HEK293T (cell line): ENCODE measurements around the gene PAQR8.

ENCODE experiments used
- CTCF ChIA-PET: fragments of 350-600 bp; formaldehyde crosslinking; extraction: SDS; loops from one replicate; lab custom pipeline; 2021; ENCODE audit warnings: antibody characterized with exemption, inconsistent platforms; lab: Yijun Ruan, JAX
- POLR2A ChIA-PET: fragments of 350-600 bp; formaldehyde crosslinking; extraction: SDS; loops from one replicate; lab custom pipeline; 2020; ENCODE audit warnings: antibody characterized with exemption, inconsistent platforms; lab: Yijun Ruan, JAX
- DNase-seq: peaks from one replicate; pipeline ENCODE4 v3.0.0; 2012; ENCODE audit warnings: mixed read lengths; ENCODE audit errors: extremely low spot score
- ARNT ChIP-seq: fragments of 450-650 bp; IDR thresholded peaks from 2 replicates; pipeline ENCODE4 v1.6.1; 2017; ENCODE audit warnings: mild to moderate bottlenecking
- BHLHE40 ChIP-seq: fragments of 450-650 bp; IDR thresholded peaks from 2 replicates; pipeline ENCODE4 v1.6.1; 2016; ENCODE audit warnings: mild to moderate bottlenecking, moderate library complexity, borderline replicate concordance
- CTBP1 ChIP-seq: fragments of 450-650 bp; IDR thresholded peaks from 2 replicates; pipeline ENCODE4 v1.6.1; 2016; ENCODE audit warnings: borderline replicate concordance
- ELF4 ChIP-seq: fragments of 450-650 bp; IDR thresholded peaks from 2 replicates; pipeline ENCODE4 v1.6.1; 2017; ENCODE audit warnings: antibody characterized with exemption
- FOXA1 ChIP-seq: fragments of 450-650 bp; IDR thresholded peaks from 2 replicates; pipeline ENCODE4 v1.6.1; 2016; ENCODE audit warnings: mild to moderate bottlenecking
- FOXK2 ChIP-seq: fragments of 450-650 bp; IDR thresholded peaks from 2 replicates; pipeline ENCODE4 v1.6.1; 2016; ENCODE audit warnings: mild to moderate bottlenecking
- FOXM1 ChIP-seq: fragments of 450-650 bp; IDR thresholded peaks from 2 replicates; pipeline ENCODE4 v1.6.1; 2017; ENCODE audit warnings: mild to moderate bottlenecking, borderline replicate concordance
- HDGF ChIP-seq: fragments of 450-650 bp; IDR thresholded peaks from 2 replicates; pipeline ENCODE4 v1.6.1; 2017; ENCODE audit warnings: antibody characterized with exemption, borderline replicate concordance
- L3MBTL2 ChIP-seq: fragments of 450-650 bp; conservative IDR thresholded peaks from 2 replicates; pipeline ENCODE4 v1.6.1; 2016; ENCODE audit warnings: mild to moderate bottlenecking
- LEF1 ChIP-seq: fragments of 450-650 bp; IDR thresholded peaks from 2 replicates; pipeline ENCODE4 v1.6.1; 2017; ENCODE audit warnings: mild to moderate bottlenecking, borderline replicate concordance
- NFRKB ChIP-seq: fragments of 450-650 bp; IDR thresholded peaks from 2 replicates; pipeline ENCODE4 v1.6.1; 2016; ENCODE audit warnings: mild to moderate bottlenecking, moderate library complexity
- SP1 ChIP-seq: fragments of 450-650 bp; IDR thresholded peaks from 2 replicates; pipeline ENCODE4 v1.6.1; 2017
- SUZ12 ChIP-seq: fragments of 450-650 bp; IDR thresholded peaks from 2 replicates; pipeline ENCODE4 v1.6.1; 2016; ENCODE audit warnings: mild to moderate bottlenecking
- TARDBP ChIP-seq: fragments of 450-650 bp; IDR thresholded peaks from 2 replicates; pipeline ENCODE4 v1.6.1; 2016
- ZNF384 ChIP-seq: fragments of 450-650 bp; IDR thresholded peaks from 2 replicates; pipeline ENCODE4 v1.6.1; 2016
- TF ChIP-seq, protein P1 (sequence below): fragments of 450-650 bp; IDR thresholded peaks from 2 replicates; pipeline ENCODE4 v1.6.1; 2016

The PAQR8 gene

DNA sequence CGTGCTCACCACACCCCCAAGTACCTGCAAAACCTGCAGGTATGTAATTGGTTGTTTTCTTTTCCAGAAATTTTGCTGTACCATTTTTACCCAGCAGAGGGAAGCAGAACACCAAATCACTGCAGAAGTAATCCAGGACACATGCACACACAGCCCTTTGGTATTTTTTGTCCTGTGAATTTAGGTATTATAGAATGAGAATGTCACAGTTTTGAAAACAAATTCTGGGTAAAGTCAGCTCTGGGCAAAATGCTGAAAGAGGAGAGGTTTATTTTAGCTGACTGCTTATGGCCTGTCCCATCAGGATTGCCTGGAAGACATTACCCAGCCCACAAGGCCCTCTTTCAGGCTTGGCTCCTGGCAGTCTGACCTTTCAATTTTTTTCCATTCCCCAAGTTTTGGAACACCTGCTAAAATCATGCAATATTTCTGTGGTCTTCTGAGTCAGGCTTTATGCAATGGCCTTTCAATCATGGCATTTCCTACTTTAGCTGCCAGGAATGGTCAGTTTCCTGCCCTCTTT lies 54.7 kb downstream of the PAQR8 start:
- DNase-seq: peak; percentile 50
- ChIA-PET POLR2A (interaction anchor here (1.3 kb wide), 1 partner anchor 246 kb away, joined by 5 read pairs; no protein-coding TSS in a partner anchor), CTCF (interaction anchor here (0.7 to 1.1 kb wide), 4 partner anchors 12 to 244 kb away, joined by 3 to 4 read pairs (median 3); partner anchors contain the start of gene TRAM2)
- TF ChIP-seq FOXA1 (no peak), NFRKB (no peak), L3MBTL2 (no peak), SP1 (no peak), CTBP1 (no peak)

DNA sequence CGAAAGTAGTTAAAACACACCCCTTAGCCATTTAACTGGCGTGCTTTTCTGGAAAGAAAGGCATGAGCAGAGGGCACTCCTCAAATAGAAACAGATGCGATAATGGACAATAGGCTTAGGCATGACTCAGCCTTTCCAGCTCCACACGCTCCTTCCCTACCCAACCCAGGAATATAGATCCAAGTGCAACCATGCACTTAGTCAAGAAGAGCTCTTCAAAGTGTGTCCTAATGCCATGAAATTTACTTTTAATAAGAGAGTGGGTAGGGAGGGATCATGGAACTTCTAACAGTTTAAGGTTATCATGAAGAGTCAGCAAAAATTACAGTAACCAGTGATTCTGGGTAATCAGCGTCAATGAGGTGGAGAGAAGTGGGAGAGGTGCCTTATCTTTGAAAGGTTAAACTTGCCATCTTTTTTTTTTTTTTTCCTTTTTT lies 55.7 kb downstream of the PAQR8 start:
- ChIA-PET POLR2A (interaction anchor here (1.1 to 1.3 kb wide), 2 partner anchors 159 to 245 kb away, joined by 3 to 5 read pairs; partner anchors contain the start of gene TRAM2), CTCF (interaction anchor here (0.7 to 1.1 kb wide), 2 partner anchors 155 to 235 kb away, joined by 4 read pairs; no protein-coding TSS in a partner anchor)
- no peak for TF ChIP-seq FOXM1
- no peak for TF ChIP-seq TARDBP
- TF ChIP-seq NFRKB: no peak
- TF ChIP-seq ZNF384: no peak
- TF ChIP-seq FOXK2: no peak
- TF ChIP-seq LEF1: no peak
- no peak for TF ChIP-seq HDGF
- no peak for TF ChIP-seq ELF4
- TF ChIP-seq SUZ12: no peak
- TF ChIP-seq L3MBTL2: no peak
- TF ChIP-seq FOXA1: no peak
- no peak for TF ChIP-seq SP1
- TF ChIP-seq CTBP1: no peak
- DNase-seq: no peak

DNA sequence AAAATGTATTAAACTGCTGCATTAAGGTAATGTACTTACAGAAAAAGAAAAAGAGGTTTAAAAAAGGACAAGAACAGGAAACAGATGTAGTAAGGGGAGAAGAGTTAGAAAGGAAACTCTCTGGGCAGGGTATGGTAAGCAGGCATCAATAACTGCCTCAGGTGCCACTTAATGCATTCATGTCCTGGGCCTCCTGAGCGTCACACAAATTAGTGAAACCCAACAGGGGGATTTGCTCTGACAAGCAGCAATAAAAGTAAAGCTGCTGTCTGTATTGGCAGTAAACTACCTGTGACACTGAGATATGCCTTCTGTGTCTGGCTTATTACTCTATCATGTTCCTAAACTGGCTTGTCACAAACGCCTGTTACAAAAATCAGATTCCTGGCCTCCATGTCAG lies 56.7 kb downstream of the PAQR8 start:
- no peak for DNase-seq
- no peak for TF ChIP-seq HDGF
- no peak for TF ChIP-seq FOXK2
- TF ChIP-seq LEF1: no peak
- no peak for TF ChIP-seq ELF4
- no peak for TF ChIP-seq SUZ12
- no peak for TF ChIP-seq FOXA1
- TF ChIP-seq ARNT: no peak
- TF ChIP-seq BHLHE40: no peak
- no peak for TF ChIP-seq SP1
- TF ChIP-seq L3MBTL2: no peak
- TF ChIP-seq, protein P1, sequence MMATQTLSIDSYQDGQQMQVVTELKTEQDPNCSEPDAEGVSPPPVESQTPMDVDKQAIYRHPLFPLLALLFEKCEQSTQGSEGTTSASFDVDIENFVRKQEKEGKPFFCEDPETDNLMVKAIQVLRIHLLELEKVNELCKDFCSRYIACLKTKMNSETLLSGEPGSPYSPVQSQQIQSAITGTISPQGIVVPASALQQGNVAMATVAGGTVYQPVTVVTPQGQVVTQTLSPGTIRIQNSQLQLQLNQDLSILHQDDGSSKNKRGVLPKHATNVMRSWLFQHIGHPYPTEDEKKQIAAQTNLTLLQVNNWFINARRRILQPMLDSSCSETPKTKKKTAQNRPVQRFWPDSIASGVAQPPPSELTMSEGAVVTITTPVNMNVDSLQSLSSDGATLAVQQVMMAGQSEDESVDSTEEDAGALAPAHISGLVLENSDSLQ: no peak
- TF ChIP-seq FOXM1: no peak
- TF ChIP-seq NFRKB: no peak
- no peak for TF ChIP-seq TARDBP
- no peak for TF ChIP-seq ZNF384
- no peak for TF ChIP-seq CTBP1
- CTCF ChIA-PET: interaction anchor here (0.7 to 1.4 kb wide), 3 partner anchors 156 to 244 kb away, joined by 3 to 5 read pairs (median 4); no protein-coding TSS in a partner anchor
- POLR2A ChIA-PET: interaction anchor here (0.7 to 2.5 kb wide), 4 partner anchors 134 to 247 kb away, joined by 3 to 13 read pairs (median 6); partner anchors contain the start of gene MCM3

DNA sequence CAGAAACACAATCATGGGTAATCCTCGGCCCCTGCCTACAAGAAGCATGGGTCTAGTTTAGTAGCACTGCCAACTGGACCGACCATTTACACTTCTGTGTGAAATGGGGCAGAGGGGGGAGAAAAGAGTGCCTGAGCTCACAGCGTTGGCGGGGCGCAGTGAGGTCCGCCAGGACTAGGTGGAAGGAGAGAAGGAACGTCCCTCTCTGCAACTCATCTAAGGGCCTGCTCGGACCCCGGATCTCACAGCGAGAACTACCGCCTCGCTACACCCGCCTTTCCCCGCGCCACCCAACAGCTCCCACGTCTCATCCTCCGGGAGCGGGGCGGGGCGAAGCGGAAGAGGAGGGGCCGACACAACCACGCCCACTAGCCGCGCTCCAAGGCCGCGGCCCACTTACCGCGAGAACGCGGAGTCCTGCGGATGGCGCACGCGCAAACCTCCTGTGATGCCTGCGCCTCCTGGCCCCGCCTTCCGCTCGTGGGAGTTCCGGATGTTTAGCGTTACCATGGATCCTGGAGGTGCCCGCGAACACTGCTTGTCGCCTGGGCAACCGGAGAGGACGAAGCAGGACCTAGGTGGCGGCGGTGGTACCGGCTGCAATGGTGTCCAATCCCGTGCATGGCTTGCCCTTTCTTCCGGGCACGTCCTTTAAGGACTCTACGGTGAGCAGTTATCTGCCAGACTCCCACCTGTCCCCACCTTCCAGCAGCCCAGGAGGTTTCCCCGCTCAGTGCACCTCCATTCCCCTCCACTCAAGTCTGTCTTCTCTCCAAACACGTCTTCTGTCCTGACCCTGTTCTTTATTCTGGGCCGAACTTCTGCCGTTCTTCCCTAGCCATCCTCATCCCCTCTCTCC lies 58.1 kb downstream of the PAQR8 start, which contains the start of gene EFHC1:
TSS of gene EFHC1 (plus strand) at position 534 of the 859 bp plus-strand sequence. CDS start at position 603, 69 bp downstream.
- TF ChIP-seq ELF4: peak; percentile 72
- peak; percentile 83; the same call in 1 of the 2 replicates for TF ChIP-seq HDGF
- TF ChIP-seq NFRKB: no peak
- TF ChIP-seq, protein P1: no peak
- no peak for TF ChIP-seq CTBP1
- no peak for TF ChIP-seq FOXA1
- TF ChIP-seq BHLHE40: no peak
- peak; percentile 66; the same call in 1 of the 2 replicates for TF ChIP-seq SP1
- TF ChIP-seq L3MBTL2: no peak
- no peak for TF ChIP-seq ZNF384
- ChIA-PET CTCF (interaction anchor here (0.7 to 1.6 kb wide), 4 partner anchors 73 to 178 kb away, joined by 3 to 5 read pairs (median 3); partner anchors contain the start of gene TRAM2), POLR2A (interaction anchor here (0.6 to 3.0 kb wide), 28 partner anchors 10 to 302 kb away, joined by 3 to 16 read pairs (median 4); partner anchors contain the start of genes MCM3 and TRAM2)
- peak; percentile 98 for DNase-seq

DNA sequence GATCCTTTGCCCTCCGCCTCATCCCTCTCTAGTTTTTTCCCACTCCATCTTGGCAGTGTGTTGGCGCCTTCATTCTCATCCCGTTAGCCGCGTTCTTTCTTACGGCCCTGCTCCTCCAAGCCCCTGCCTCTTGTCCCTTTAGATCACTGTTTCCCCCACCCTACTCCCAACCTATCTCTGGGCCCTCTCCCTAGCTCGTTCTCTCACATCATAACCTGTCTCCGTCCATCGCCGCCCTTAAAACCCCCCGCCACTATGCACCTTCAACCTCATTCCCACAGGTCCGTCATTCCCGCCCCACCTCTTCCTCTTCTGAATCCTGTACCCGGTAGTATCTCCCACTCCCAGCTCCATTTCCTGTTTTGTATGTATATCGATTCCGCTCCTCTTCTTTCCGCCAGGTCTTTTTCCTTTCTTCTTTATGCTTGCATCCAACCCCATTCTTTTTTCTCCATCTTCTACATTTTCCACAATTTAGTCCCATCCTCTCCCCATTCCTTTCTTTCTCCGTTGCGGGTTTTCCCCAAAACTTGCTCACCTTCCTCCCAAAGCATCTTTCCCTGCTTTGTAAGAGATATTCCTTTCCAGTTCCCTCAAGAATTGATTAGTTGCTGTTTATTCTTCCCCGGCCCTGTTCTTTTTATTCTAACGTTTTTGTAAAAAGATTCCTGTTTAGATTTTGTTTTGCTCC lies 58.9 kb downstream of the PAQR8 start:
- DNase-seq: peak; percentile 47
- ChIA-PET CTCF (interaction anchor here (1.6 kb wide), 1 partner anchor 156 kb away, joined by 3 read pairs; the partner anchor contains the start of gene TRAM2), POLR2A (interaction anchor here (0.8 to 3.0 kb wide), 19 partner anchors 10 to 247 kb away, joined by 3 to 16 read pairs (median 5); partner anchors contain the start of gene TRAM2)
- peak; percentile 76 for TF ChIP-seq L3MBTL2
- 0 out of 2 replicates have a peak, but pooled peaks have one; percentile 29 for TF ChIP-seq ELF4
- no peak for TF ChIP-seq FOXK2
- TF ChIP-seq SUZ12: no peak
- TF ChIP-seq BHLHE40: no peak
- no peak; the same call in 1 of the 2 replicates for TF ChIP-seq CTBP1

DNA sequence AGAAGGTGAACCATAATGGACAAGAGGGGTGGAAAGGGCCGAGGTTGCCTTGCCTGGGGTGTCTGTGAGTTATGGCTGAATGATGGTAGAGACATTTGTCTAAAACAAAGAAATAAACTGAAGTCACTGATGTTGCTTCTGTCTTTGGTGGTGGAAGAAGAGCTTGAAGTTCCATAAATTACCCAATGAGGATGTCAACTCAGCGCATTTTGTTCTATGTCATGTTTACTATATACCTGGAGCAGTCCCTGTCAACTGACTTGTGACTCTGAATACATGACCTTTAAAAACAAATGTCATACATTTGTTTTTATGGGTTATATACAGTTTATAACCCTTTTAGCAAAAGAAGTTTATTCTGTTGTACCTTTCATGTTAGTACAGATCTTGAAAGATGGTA lies 60.2 kb downstream of the PAQR8 start:
- no peak for TF ChIP-seq SP1
- no peak for TF ChIP-seq ELF4
- no peak for TF ChIP-seq ARNT
- TF ChIP-seq, protein P1: no peak
- TF ChIP-seq BHLHE40: no peak
- TF ChIP-seq HDGF: no peak
- TF ChIP-seq FOXM1: no peak
- TF ChIP-seq ZNF384: no peak
- TF ChIP-seq LEF1: no peak
- no peak for TF ChIP-seq SUZ12
- TF ChIP-seq TARDBP: no peak
- CTCF ChIA-PET: no interaction called here
- DNase-seq: no peak
- POLR2A ChIA-PET: interaction anchor here (1.1 to 2.4 kb wide), 2 partner anchors 77 to 137 kb away, joined by 3 to 6 read pairs; no protein-coding TSS in a partner anchor
